Sigmoid colon (tissue), 4 donors: ENCODE measurements around the gene PLG.

Experiments
- EP300 ChIP-seq, 4 donors: sonication (generic); formaldehyde crosslinking; IDR thresholded peaks; one replicate each; pipeline ENCODE4 v1.6.1; 2017; ENCODE audit warnings: antibody characterized with exemption in 4 of 4
- TF ChIP-seq, protein P1 (sequence below), 4 experiments: fragments of 450-650 bp in 3 of 4; fragments of 200-600 bp in 1 of 4; IDR thresholded peaks; one replicate each; pipeline ENCODE4 v1.5.1; 2016 to 2019; ENCODE audit warnings: antibody characterized with exemption in 4 of 4, mild to moderate bottlenecking in 3 of 4, moderate library complexity in 2 of 4

DNA sequence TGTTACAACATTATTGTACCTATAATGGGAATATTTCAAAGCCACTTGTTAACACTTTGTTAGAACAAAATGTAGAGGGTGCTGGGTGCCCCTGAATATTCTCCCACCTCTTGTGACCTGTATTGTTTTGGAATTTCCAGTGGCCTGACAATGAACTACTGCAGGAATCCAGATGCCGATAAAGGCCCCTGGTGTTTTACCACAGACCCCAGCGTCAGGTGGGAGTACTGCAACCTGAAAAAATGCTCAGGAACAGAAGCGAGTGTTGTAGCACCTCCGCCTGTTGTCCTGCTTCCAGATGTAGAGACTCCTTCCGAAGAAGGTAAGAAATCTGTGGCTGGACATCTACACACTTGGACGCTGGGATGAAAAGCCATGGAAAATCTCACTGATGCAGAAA is 28.9 kb downstream of the PLG start:
- TF ChIP-seq, protein P1, sequence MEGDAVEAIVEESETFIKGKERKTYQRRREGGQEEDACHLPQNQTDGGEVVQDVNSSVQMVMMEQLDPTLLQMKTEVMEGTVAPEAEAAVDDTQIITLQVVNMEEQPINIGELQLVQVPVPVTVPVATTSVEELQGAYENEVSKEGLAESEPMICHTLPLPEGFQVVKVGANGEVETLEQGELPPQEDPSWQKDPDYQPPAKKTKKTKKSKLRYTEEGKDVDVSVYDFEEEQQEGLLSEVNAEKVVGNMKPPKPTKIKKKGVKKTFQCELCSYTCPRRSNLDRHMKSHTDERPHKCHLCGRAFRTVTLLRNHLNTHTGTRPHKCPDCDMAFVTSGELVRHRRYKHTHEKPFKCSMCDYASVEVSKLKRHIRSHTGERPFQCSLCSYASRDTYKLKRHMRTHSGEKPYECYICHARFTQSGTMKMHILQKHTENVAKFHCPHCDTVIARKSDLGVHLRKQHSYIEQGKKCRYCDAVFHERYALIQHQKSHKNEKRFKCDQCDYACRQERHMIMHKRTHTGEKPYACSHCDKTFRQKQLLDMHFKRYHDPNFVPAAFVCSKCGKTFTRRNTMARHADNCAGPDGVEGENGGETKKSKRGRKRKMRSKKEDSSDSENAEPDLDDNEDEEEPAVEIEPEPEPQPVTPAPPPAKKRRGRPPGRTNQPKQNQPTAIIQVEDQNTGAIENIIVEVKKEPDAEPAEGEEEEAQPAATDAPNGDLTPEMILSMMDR (IDR thresholded peaks at IDR 0.05) = no peak
- no peak for TF ChIP-seq EP300 (IDR thresholded peaks at IDR 0.05)
